Mesenchymal stem cell (in vitro differentiated cells and primary cell): ENCODE data around the gene C17orf67.

Experiments used
- DNase-seq: peaks from one replicate; pipeline ENCODE4 v3.0.0-alpha.2; 2013
- H2AFZ ChIP-seq: one replicate; pipeline ENCODE4 v1.6.1; 2013; ENCODE audit warnings: low read depth, mild to moderate bottlenecking, control low read depth, inconsistent platforms, low read length, moderate library complexity
- H2AK5ac ChIP-seq: 2 replicates; pipeline ENCODE4 v1.6.1; 2013; ENCODE audit warnings: low read length, moderate library complexity, mild to moderate bottlenecking, inconsistent platforms; ENCODE audit not compliant: severe bottlenecking
- H2BK120ac ChIP-seq: one replicate; pipeline ENCODE4 v1.6.1; 2013; ENCODE audit warnings: low read depth, mild to moderate bottlenecking, inconsistent platforms, low read length, moderate library complexity
- H2BK12ac ChIP-seq, 2 experiments: one replicate each; pipeline ENCODE4 v1.6.1; 2013; ENCODE audit warnings: inconsistent platforms in 2 of 2, low read length in 2 of 2, mild to moderate bottlenecking in 2 of 2, moderate library complexity in 2 of 2, control low read depth in 1 of 2
- H2BK15ac ChIP-seq: one replicate; pipeline ENCODE4 v1.6.1; 2013; ENCODE audit warnings: mild to moderate bottlenecking, low read depth, inconsistent platforms; ENCODE audit not compliant: poor library complexity, severe bottlenecking
- H2BK5ac ChIP-seq: 2 replicates; pipeline ENCODE4 v1.6.1; 2013; ENCODE audit warnings: low read depth, mild to moderate bottlenecking, low read length, control low read depth, inconsistent platforms; ENCODE audit not compliant: poor library complexity, severe bottlenecking
- H3K14ac ChIP-seq, 2 experiments: one replicate each; pipeline ENCODE4 v1.6.1; 2013; ENCODE audit warnings: inconsistent platforms in 2 of 2, low read length in 2 of 2, control low read depth in 1 of 2, mild to moderate bottlenecking in 1 of 2, moderate library complexity in 1 of 2
- H3K18ac ChIP-seq, 2 experiments: one replicate each; pipeline ENCODE4 v1.6.1; 2013; ENCODE audit warnings: inconsistent platforms in 2 of 2, low read length in 2 of 2, control low read depth in 1 of 2, low read depth in 1 of 2, mild to moderate bottlenecking in 1 of 2
- H3K23ac ChIP-seq, 2 experiments: one replicate each; pipeline ENCODE4 v1.6.1; 2013; ENCODE audit warnings: inconsistent platforms in 2 of 2, low read length in 2 of 2, mild to moderate bottlenecking in 2 of 2, moderate library complexity in 2 of 2, control low read depth in 1 of 2
- H3K27ac ChIP-seq: 2 replicates; pipeline ENCODE4 v1.5.1; 2013; ENCODE audit warnings: mild to moderate bottlenecking, moderate library complexity, low read length, control low read depth, inconsistent platforms; ENCODE audit not compliant: poor library complexity, severe bottlenecking
- H3K27me3 ChIP-seq, 2 experiments: 2 replicates each; pipeline versions ENCODE4 v1.6.1 to v1.7.0; 2013; ENCODE audit warnings: low read length in 2 of 2, mild to moderate bottlenecking in 2 of 2, moderate library complexity in 2 of 2, control low read depth in 1 of 2, inconsistent platforms in 1 of 2; ENCODE audit not compliant: control insufficient read depth in 1 of 2, insufficient read depth in 1 of 2
- H3K36me3 ChIP-seq, 2 experiments: 2 replicates each; pipeline versions ENCODE4 v1.6.1 to v1.7.0; 2013; ENCODE audit warnings: low read length in 2 of 2, control low read depth in 1 of 2, inconsistent platforms in 1 of 2, low read depth in 1 of 2, mild to moderate bottlenecking in 1 of 2; ENCODE audit not compliant: insufficient read depth in 2 of 2, control insufficient read depth in 1 of 2
- H3K4ac ChIP-seq, 2 experiments: one replicate each; pipeline ENCODE4 v1.6.1; 2013; ENCODE audit warnings: inconsistent platforms in 2 of 2, low read length in 2 of 2, mild to moderate bottlenecking in 2 of 2, moderate library complexity in 2 of 2, control low read depth in 1 of 2, low read depth in 1 of 2
- H3K4me1 ChIP-seq: 2 replicates; pipeline ENCODE4 v1.6.1; 2013; ENCODE audit warnings: low read depth, low read length, control low read depth; ENCODE audit not compliant: control insufficient read depth, insufficient read depth
- H3K4me2 ChIP-seq: 2 replicates; pipeline ENCODE4 v1.6.1; 2013; ENCODE audit warnings: low read length, mild to moderate bottlenecking, inconsistent platforms; ENCODE audit not compliant: poor library complexity, severe bottlenecking
- H3K4me3 ChIP-seq, 2 experiments: 2 replicates each; pipeline versions ENCODE4 v1.5.1 to v1.7.0; 2013; ENCODE audit warnings: low read length in 2 of 2, mild to moderate bottlenecking in 2 of 2, control low read depth in 1 of 2, low read depth in 1 of 2; ENCODE audit not compliant: insufficient read depth in 1 of 2
- H3K79me1 ChIP-seq: replicated peaks from 2 replicates; pipeline ENCODE4 v1.6.1; 2013; ENCODE audit warnings: mild to moderate bottlenecking, control low read depth, low read length, inconsistent platforms; ENCODE audit not compliant: poor library complexity, severe bottlenecking
- H3K9ac ChIP-seq: 2 replicates; pipeline ENCODE4 v1.7.0; 2013; ENCODE audit warnings: mild to moderate bottlenecking, low read length, moderate library complexity
- H3K9me3 ChIP-seq: 2 replicates; pipeline ENCODE4 v1.7.0; 2013; ENCODE audit warnings: mild to moderate bottlenecking, low read length; ENCODE audit not compliant: control insufficient read depth
- H4K8ac ChIP-seq: one replicate; pipeline ENCODE4 v1.6.1; 2013; ENCODE audit warnings: inconsistent platforms, mild to moderate bottlenecking, low read length, moderate library complexity
- H4K91ac ChIP-seq: one replicate; pipeline ENCODE4 v1.6.1; 2013; ENCODE audit warnings: mild to moderate bottlenecking, low read length, inconsistent platforms
- WGBS: methylation state at CpG from one replicate; pipeline ENCODE4 v1.1.7; 2013; ENCODE audit warnings: mixed read lengths; 5-methylcytosine and 5-hydroxymethylcytosine counted together

The C17orf67 gene

DNA sequence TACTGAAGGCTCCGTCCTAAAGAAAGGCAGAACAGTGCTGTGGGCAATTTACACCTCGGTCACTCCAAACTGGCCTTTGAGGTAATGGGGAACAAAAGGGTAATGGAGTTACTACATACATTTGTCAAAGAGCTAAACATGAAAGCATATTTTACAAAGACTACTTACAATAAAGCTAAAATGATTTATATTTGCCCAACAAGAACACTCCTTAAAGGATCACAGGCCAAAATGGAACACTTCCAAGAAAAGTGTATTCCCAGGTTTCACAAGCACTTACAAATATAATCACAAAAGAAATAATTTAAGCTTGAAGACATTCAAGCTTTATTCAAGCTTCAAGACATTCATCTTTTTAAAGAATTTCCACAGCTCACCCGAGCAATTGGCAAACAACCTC is 29.3 kb downstream of the C17orf67 start:
- DNase-seq, result no peak
- Histone ChIP-seq H3K4ac (no peak overlapping the region), H2BK12ac (no peak overlapping the region), H3K27ac (no peak overlapping the region), H4K91ac (no peak overlapping the region), H2BK120ac (no peak overlapping the region), H3K4me1 (peaks cover 3% of the 10 kb centered on the region), H3K4me3 (no peak overlapping the region), H3K9ac (no peak overlapping the region), H2BK5ac (no peak overlapping the region), H3K18ac (no peak overlapping the region), H3K27me3 (no peaks in the 10 kb centered on the region), H3K23ac (no peak overlapping the region), H3K14ac (no peak overlapping the region), H3K79me1 (no peaks in the 10 kb centered on the region), H2AFZ (no peak overlapping the region), H4K8ac (no peak overlapping the region), H2AK5ac (no peak overlapping the region), H3K36me3 (no peaks in the 10 kb centered on the region), H3K9me3 (no peaks in the 10 kb centered on the region), H2BK15ac (no peak overlapping the region), H3K4me2 (no peak overlapping the region)
- WGBS, result 100% methylated on average over 1 of the region's 3 CpGs

DNA sequence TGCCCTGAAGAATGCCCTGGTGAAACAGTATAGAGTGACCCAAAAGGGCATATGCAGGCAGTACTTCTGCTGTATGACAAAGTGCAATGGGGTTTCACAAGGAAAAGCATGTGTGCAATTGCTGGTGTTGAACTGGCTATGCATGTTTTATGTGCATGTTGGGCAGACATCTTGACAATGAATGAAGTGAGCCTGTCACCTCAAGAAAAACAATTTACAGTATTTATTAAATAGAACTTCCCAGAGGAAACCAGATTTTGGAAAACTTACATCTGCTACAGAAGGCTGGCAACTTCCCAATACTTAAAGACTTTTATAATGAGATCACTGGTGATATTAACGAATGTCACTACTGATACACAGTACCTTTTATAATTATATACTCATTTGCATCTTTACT is 30.6 kb downstream of the C17orf67 start:
- no peak overlapping the region for H4K8ac ChIP-seq
- no peak overlapping the region for H3K4me3 ChIP-seq
- no peak for DNase-seq
- no peak overlapping the region for H2BK15ac ChIP-seq
- H3K14ac ChIP-seq, result no peak overlapping the region
- no peaks in the 10 kb centered on the region for H3K79me1 ChIP-seq
- H2BK5ac ChIP-seq, result no peak overlapping the region
- no peak overlapping the region for H3K23ac ChIP-seq
- H3K4me2 ChIP-seq, result no peak overlapping the region
- H4K91ac ChIP-seq, result no peak overlapping the region
- no peaks in the 10 kb centered on the region for H3K27me3 ChIP-seq
- WGBS, result no CpG with 5 or more reads among the region's 1 CpG
- no peak overlapping the region for H3K18ac ChIP-seq
- H3K9me3 ChIP-seq, result no peaks in the 10 kb centered on the region
- no peaks in the 10 kb centered on the region for H3K36me3 ChIP-seq
- H3K4me1 ChIP-seq, result peaks cover 3% of the 10 kb centered on the region
- H2AFZ ChIP-seq, result no peak overlapping the region
- no peak overlapping the region for H2BK12ac ChIP-seq
- H2AK5ac ChIP-seq, result no peak overlapping the region
- H3K27ac ChIP-seq, result no peak overlapping the region
- no peak overlapping the region for H3K4ac ChIP-seq
- no peak overlapping the region for H2BK120ac ChIP-seq
- no peak overlapping the region for H3K9ac ChIP-seq

DNA sequence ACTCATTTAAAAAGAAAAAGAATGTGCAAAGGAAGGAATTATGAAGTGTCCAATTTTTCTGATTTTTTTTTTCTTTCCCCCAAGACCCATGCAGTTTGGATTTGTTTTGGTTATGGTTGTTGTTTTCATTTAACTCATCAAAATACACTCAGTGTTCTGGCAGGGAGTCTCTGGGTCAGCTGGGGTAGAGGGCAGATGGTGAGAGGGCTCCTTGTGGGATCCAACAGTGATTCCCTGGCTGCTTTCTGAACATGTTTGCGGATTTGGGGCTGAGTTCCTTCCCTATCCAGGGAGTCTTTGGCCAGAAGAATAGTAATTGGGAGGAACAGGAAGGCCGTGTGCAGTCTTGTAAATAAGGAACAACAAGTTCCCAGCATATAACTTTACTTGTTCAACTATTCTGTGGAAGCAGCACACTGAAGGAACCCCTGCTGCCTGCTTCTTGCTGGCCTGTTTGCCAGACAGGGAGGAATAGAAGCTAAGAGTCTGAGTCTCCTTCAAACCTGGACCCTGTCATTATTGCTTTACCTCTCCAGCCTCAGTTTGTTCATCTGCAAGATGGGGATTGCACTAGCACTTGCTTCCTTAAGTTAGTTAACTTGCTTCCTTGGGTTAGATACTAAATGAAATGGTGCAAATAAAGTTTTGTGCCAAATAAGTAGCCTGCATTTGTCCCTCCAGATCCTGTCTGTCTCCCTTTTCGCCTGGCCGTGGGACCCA is 32.1 kb downstream of the C17orf67 start:
- no peaks in the 10 kb centered on the region for H3K9me3 ChIP-seq
- 100% methylated on average over 2 of the region's 4 CpGs for WGBS
- H2BK12ac ChIP-seq, result no peak overlapping the region
- no peak overlapping the region for H3K4me3 ChIP-seq
- no peak overlapping the region for H3K9ac ChIP-seq
- H3K23ac ChIP-seq, result no peak overlapping the region
- H3K4ac ChIP-seq, result no peak overlapping the region
- no peak overlapping the region for H2AK5ac ChIP-seq
- no peaks in the 10 kb centered on the region for H3K27me3 ChIP-seq
- peaks cover 0 to 3% of the 10 kb centered on the region in 2 experiments for H3K36me3 ChIP-seq
- no peak overlapping the region for H2BK15ac ChIP-seq
- H4K8ac ChIP-seq, result no peak overlapping the region
- no peaks in the 10 kb centered on the region for H3K79me1 ChIP-seq
- no peak overlapping the region for H2AFZ ChIP-seq
- H3K18ac ChIP-seq, result no peak overlapping the region
- H3K4me1 ChIP-seq, result no peaks in the 10 kb centered on the region
- H3K4me2 ChIP-seq, result no peak overlapping the region
- H3K14ac ChIP-seq, result no peak overlapping the region
- DNase-seq, result no peak
- H4K91ac ChIP-seq, result no peak overlapping the region
- no peak overlapping the region for H2BK120ac ChIP-seq
- H3K27ac ChIP-seq, result no peak overlapping the region
- no peak overlapping the region for H2BK5ac ChIP-seq

DNA sequence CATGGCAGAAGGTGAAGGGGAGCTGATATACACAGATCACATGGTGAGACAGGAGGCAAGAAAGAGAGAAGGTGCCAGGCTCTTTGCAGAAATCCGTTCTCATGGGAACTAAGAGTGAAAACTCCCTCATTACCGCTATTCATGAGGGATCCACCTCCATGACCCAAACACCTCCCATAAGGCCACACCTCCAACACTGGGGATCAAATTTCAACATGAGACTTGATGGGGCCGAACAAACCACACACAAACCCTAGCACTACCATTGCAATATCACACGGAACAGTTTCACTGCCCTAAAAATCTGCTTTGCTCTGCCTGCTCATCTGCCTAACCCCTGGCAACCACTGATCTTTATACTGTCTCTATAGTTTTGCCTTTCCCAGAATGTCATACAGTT is 34.8 kb downstream of the C17orf67 start:
- H3K4me3 ChIP-seq, result no peak overlapping the region
- no peak overlapping the region for H2BK15ac ChIP-seq
- no peak overlapping the region for H3K4ac ChIP-seq
- H3K9me3 ChIP-seq, result no peaks in the 10 kb centered on the region
- H2AK5ac ChIP-seq, result no peak overlapping the region
- no peak overlapping the region for H2AFZ ChIP-seq
- no peak overlapping the region for H3K9ac ChIP-seq
- no peak overlapping the region for H3K14ac ChIP-seq
- no peak overlapping the region for H4K8ac ChIP-seq
- no peaks in the 10 kb centered on the region for H3K79me1 ChIP-seq
- H3K4me1 ChIP-seq, result no peaks in the 10 kb centered on the region
- H3K36me3 ChIP-seq, result peaks cover 0 to 3% of the 10 kb centered on the region in 2 experiments
- no peak overlapping the region for H2BK12ac ChIP-seq
- H3K23ac ChIP-seq, result no peak overlapping the region
- 5% methylated on average over 4 of the region's 4 CpGs for whole genome bisulfite sequencing
- H3K27ac ChIP-seq, result no peak overlapping the region
- H2BK120ac ChIP-seq, result no peak overlapping the region
- H3K18ac ChIP-seq, result no peak overlapping the region
- peaks cover 0 to 6% of the 10 kb centered on the region in 2 experiments for H3K27me3 ChIP-seq
- DNase-seq, result peak; percentile 34
- no peak overlapping the region for H2BK5ac ChIP-seq
- H3K4me2 ChIP-seq, result no peak overlapping the region
- no peak overlapping the region for H4K91ac ChIP-seq
